GM12878 (cell line): ENCODE measurements around the gene ADGRV1. TPM values are rescaled to one million over a fixed set of nuclear protein-coding genes. Genes with fewer than 3 reads are reported as not detected.

Experiments
- ATAC-seq: fragments of 200-7000 bp; cut with Tn5 transposase; 3 replicates; pipeline ENCODE4 v1.9.1; 2020; ENCODE audit warnings: mild to moderate bottlenecking, moderate library complexity
- BruUV-seq: library from RNA; stranded (reverse); fragments of 400-500 nt; replicated peaks from 2 replicates; lab custom pipeline; 2021; lab: Mats Ljungman, UMichigan
- CTCF ChIA-PET: fragments of 300-600 bp; sonication (Branson Sonifier 250); formaldehyde crosslinking; extraction: SDS; loops from one replicate; lab custom pipeline; 2021; ENCODE audit warnings: inconsistent platforms; lab: Yijun Ruan, JAX
- POLR2A ChIA-PET: fragments of 350-600 bp; formaldehyde crosslinking; extraction: SDS; loops from one replicate; lab custom pipeline; 2021; ENCODE audit warnings: inconsistent platforms; lab: Charles Lee
- RAD21 ChIA-PET: fragments of 300-600 bp; sonication (Branson Sonifier 250); formaldehyde crosslinking; loops from one replicate; lab custom pipeline; 2023; ENCODE audit warnings: antibody characterized with exemption; ENCODE audit not compliant: unreplicated experiment; lab: Charles Lee
- SMC1A ChIA-PET: fragments of 300-600 bp; sonication (Branson Sonifier 250); formaldehyde crosslinking; loops from one replicate; lab custom pipeline; 2023; ENCODE audit not compliant: unreplicated experiment, uncharacterized antibody; lab: Charles Lee
- DNase-seq: peaks from one replicate; pipeline ENCODE4 v3.0.0-alpha.2; 2011; ENCODE audit warnings: low read depth, low spot score
- FAIRE-seq: peaks from 3 replicates; lab custom pipeline; 2011; peaks lifted over from hg19 to GRCh38; lab: Jason Lieb, UNC
- H2AFZ ChIP-seq: 2 replicates; pipeline ENCODE4 v1.6.0; 2011; ENCODE audit warnings: low read depth, low read length, control low read depth; ENCODE audit not compliant: control insufficient read depth
- H3K27ac ChIP-seq: 2 replicates; pipeline ENCODE4 v1.5.1; 2011; ENCODE audit warnings: control low read depth; ENCODE audit not compliant: control insufficient read depth, insufficient read depth
- H3K27me3 ChIP-seq, 2 experiments: replicated peaks in 1 of 2; 2 replicates each; pipeline versions ENCODE4 v1.6.0 to v1.6.1; 2011; ENCODE audit warnings: low read length in 1 of 2; ENCODE audit not compliant: control insufficient read depth in 2 of 2, insufficient read depth in 2 of 2
- H3K36me3 ChIP-seq, 2 experiments: 2 replicates each; pipeline ENCODE4 v1.5.1; 2011; ENCODE audit warnings: low read length in 1 of 2; ENCODE audit not compliant: control insufficient read depth in 2 of 2, insufficient read depth in 2 of 2
- H3K4me1 ChIP-seq: 2 replicates; pipeline ENCODE4 v1.6.1; 2011; ENCODE audit warnings: mild to moderate bottlenecking, low read length, moderate library complexity, mixed read lengths; ENCODE audit not compliant: control insufficient read depth, insufficient read depth
- H3K4me2 ChIP-seq: 2 replicates; pipeline ENCODE4 v1.6.0; 2011; ENCODE audit warnings: control low read depth; ENCODE audit not compliant: control insufficient read depth, insufficient read depth
- H3K4me3 ChIP-seq: fragments of 200-600 bp; sonication (generic); 2 replicates; pipeline ENCODE4 v1.5.1; 2016
- H3K79me2 ChIP-seq: 2 replicates; pipeline ENCODE4 v1.6.0; 2011; ENCODE audit warnings: low read length; ENCODE audit not compliant: control insufficient read depth, insufficient read depth
- H3K9ac ChIP-seq: 2 replicates; pipeline ENCODE4 v1.8.0; 2011; ENCODE audit warnings: low read length, control low read depth, mixed read lengths; ENCODE audit not compliant: control insufficient read depth, insufficient read depth
- H3K9me3 ChIP-seq: replicated peaks from 3 replicates; pipeline ENCODE4 v1.5.1; 2011; ENCODE audit warnings: mild to moderate bottlenecking, low read length; ENCODE audit not compliant: control insufficient read depth, insufficient read depth
- H4K20me1 ChIP-seq: 2 replicates; pipeline ENCODE4 v1.6.0; 2011; ENCODE audit not compliant: control insufficient read depth, insufficient read depth
- BHLHE40 ChIP-seq, 2 experiments: fragments of 450-650 bp in 1 of 2; IDR thresholded peaks; 2 replicates each; pipeline ENCODE4 v1.6.1; 2011 to 2017; ENCODE audit warnings: low read depth in 2 of 2, borderline replicate concordance in 1 of 2, improper control_type of control experiment in 1 of 2, low read length in 1 of 2, mild to moderate bottlenecking in 1 of 2
- CREM ChIP-seq: IDR thresholded peaks from 2 replicates; pipeline ENCODE4 v1.6.1; 2014; ENCODE audit warnings: antibody characterized with exemption, low read depth
- FOS ChIP-seq: IDR thresholded peaks from 3 replicates; pipeline ENCODE4 v1.6.1; 2011; ENCODE audit warnings: borderline replicate concordance; ENCODE audit not compliant: insufficient read length; ENCODE audit errors: extremely low read depth
- HCFC1 ChIP-seq: fragments of 150-350 bp; IDR thresholded peaks from 2 replicates; pipeline ENCODE4 v1.6.1; 2014; ENCODE audit warnings: low read length
- KLF5 ChIP-seq: fragments of 450-650 bp; IDR thresholded peaks from 2 replicates; pipeline ENCODE4 v1.6.1; 2014; ENCODE audit warnings: mild to moderate bottlenecking; ENCODE audit not compliant: partially characterized antibody
- LARP7 ChIP-seq: fragments of 450-650 bp; IDR thresholded peaks from 2 replicates; pipeline ENCODE4 v1.6.1; 2017; ENCODE audit warnings: mild to moderate bottlenecking
- MYB ChIP-seq: fragments of 150-350 bp; IDR thresholded peaks from 2 replicates; pipeline ENCODE4 v1.6.1; 2014; ENCODE audit warnings: mild to moderate bottlenecking, low read depth, low read length, borderline replicate concordance
- MYC ChIP-seq: IDR thresholded peaks from 2 replicates; pipeline ENCODE4 v1.6.1; 2011; ENCODE audit warnings: mild to moderate bottlenecking, low read length, moderate library complexity, inconsistent platforms; ENCODE audit not compliant: insufficient read depth, insufficient replicate concordance, insufficient read length, severe bottlenecking
- NRF1 ChIP-seq: conservative IDR thresholded peaks from 2 replicates; pipeline ENCODE4 v1.6.1; 2011; ENCODE audit warnings: mild to moderate bottlenecking, low read depth, low read length, improper control_type of control experiment
- SMAD5 ChIP-seq: IDR thresholded peaks from 2 replicates; pipeline ENCODE4 v1.6.1; 2016; ENCODE audit warnings: antibody characterized with exemption, low read depth
- SMC3 ChIP-seq: IDR thresholded peaks from 2 replicates; pipeline ENCODE4 v1.6.1; 2011; ENCODE audit warnings: low read length, improper control_type of control experiment, borderline replicate concordance
- TARDBP ChIP-seq: IDR thresholded peaks from 2 replicates; pipeline ENCODE4 v1.6.1; 2016; ENCODE audit warnings: borderline replicate concordance
- YY1 ChIP-seq: IDR thresholded peaks from 2 replicates; pipeline ENCODE4 v1.6.1; 2011; ENCODE audit warnings: low read depth, mild to moderate bottlenecking, low read length
- ZNF384 ChIP-seq: IDR thresholded peaks from 2 replicates; pipeline ENCODE4 v1.6.1; 2012; ENCODE audit warnings: low read depth, mild to moderate bottlenecking, low read length, improper control_type of control experiment, borderline replicate concordance
- WGBS: methylation state at CpG from one replicate; pipeline ENCODE4 v1.1.6; 2016; ENCODE audit warnings: low lambda C conversion rate; ENCODE audit not compliant: insufficient replicate concordance, insufficient coverage; ENCODE audit errors: missing lambda C conversion rate; 5-methylcytosine and 5-hydroxymethylcytosine counted together
- in situ Hi-C: fragments of 300-500 bp; cut with MboI; formaldehyde crosslinking; loops from 9 replicates; pipeline ENCODE4 v1.14.3; 2018; ENCODE audit warnings: mixed read lengths
- intact Hi-C: fragments of 100-400 bp; cut with micrococcal nuclease; formaldehyde crosslinking; loops from one replicate; pipeline ENCODE4 v1.14.2; 2022; ENCODE audit not compliant: unreplicated experiment
- polyA plus RNA-seq, 11 experiments: library from polyadenylated mRNA; depleted of rRNA in 4 of 11; unstranded in 6 of 11; stranded (reverse) in 5 of 11; fragments of >200 nt; fragmentation: Nextera tagmentation in 4 of 11; fragmentation: Illumina TruSeq in 1 of 11; extraction: Ambion mirVana in 4 of 11; extraction: Trizol in 1 of 11; gene quantifications; 1 replicate in 1 of 11; 2 replicates in 10 of 11; pipeline versions ENCODE4 v1.2.1 to v1.2.3, GENCODE V29; 2011 to 2016; ENCODE audit warnings: inconsistent platforms in 2 of 11, missing spikeins in 2 of 11, low read depth in 1 of 11
- total RNA-seq, 4 experiments: library from RNA; depleted of rRNA in 3 of 4; stranded (reverse); fragments of >200 nt in 3 of 4; fragmentation: Illumina TruSeq in 1 of 4; extraction: Trizol in 1 of 4; gene quantifications; 2 replicates each; pipeline versions ENCODE4 v1.2.1 to v1.2.3, GENCODE V29; 2013 to 2021
- TF ChIP-seq, protein P1 (sequence below), 3 experiments: IDR thresholded peaks in 2 of 3; conservative IDR thresholded peaks in 1 of 3; 2 replicates each; pipeline ENCODE4 v1.5.1; 2011; ENCODE audit warnings: low read depth in 3 of 3, low read length in 3 of 3, mild to moderate bottlenecking in 3 of 3, control low read depth in 2 of 3, moderate library complexity in 2 of 3, inconsistent platforms in 1 of 3, mixed read lengths in 1 of 3; ENCODE audit not compliant: control insufficient read depth in 2 of 3, insufficient read depth in 1 of 3; ENCODE audit errors: extremely low read depth in 1 of 3

ADGRV1 gene
- total and polyA plus RNA-seq, 10 of the 15 experiments (the other 5 are each of a cell fraction or from before 2014, with no cell fraction given), result 0.04 to 8.1 (median 0.16) TPM; not detected in 1

DNA sequence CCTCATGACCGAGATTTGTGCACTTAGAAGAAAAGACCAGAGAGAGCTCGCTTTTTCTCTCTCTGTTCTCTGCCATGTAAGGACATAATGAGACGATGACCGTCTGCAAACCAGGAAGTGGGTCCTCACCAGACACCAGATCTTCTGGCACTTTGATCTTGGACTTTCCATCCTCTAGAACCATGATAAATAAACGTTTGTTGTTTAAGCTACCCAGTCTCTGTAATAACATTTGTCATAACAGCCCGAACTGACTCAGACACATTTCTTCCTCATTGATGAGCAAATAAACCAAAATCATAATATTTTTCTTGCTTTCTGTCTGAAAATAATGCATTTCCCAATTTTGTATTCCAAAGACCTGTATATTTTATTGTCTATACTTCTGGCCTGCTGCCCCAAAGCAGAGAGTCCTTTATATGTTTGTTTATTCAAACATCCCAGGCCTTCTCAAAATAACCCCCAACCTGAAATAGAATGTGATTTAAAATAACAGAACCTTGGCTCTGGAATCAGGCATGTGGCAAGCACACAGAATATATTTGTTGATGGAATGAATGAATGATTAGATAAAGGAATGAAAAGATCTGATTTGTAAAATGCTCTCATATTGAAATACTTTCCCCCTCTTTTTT is 396.5 kb downstream of the ADGRV1 start:
- Histone ChIP-seq H2AFZ (no peak overlapping the region), H3K79me2 (no peaks in the 10 kb centered on the region), H4K20me1 (no peaks in the 10 kb centered on the region), H3K27me3 (no peaks in the 10 kb centered on the region), H3K4me3 (no peak overlapping the region), H3K4me2 (no peak overlapping the region), H3K9ac (no peak overlapping the region), H3K9me3 (no peaks in the 10 kb centered on the region), H3K4me1 (no peaks in the 10 kb centered on the region), H3K36me3 (no peaks in the 10 kb centered on the region)
- RAD21 ChIA-PET, result no interaction called here
- intact Hi-C loops, result no loop called here
- no TSS peak for BruUV-seq
- WGBS, result 24% methylated on average over 6 of the region's 6 CpGs
- SMC1A ChIA-PET, result interaction anchor here (1.2 kb wide), 1 partner anchor 10 kb away, joined by 3 read pairs; no protein-coding TSS in a partner anchor
- FAIRE-seq, result no peak
- POLR2A ChIA-PET, result no interaction called here
- CTCF ChIA-PET, result no interaction called here
- in situ Hi-C loops, result no loop called here
- TF ChIP-seq HCFC1, result no peak
- no peak for TF ChIP-seq SMC3
- no peak for TF ChIP-seq KLF5
- no peak for TF ChIP-seq CREM
- TF ChIP-seq LARP7, result no peak
- no peak for TF ChIP-seq BHLHE40 (IDR thresholded peaks at IDR 0.05; ENCODE audit: borderline replicate concordance in 1 of 2, low read depth in 2 of 2, low read length in 1 of 2)
- TF ChIP-seq YY1, result no peak
- TF ChIP-seq, all 136 proteins: peak for 0
- DNase-seq (no peak), ATAC-seq (no peak)
- H3K27ac ChIP-seq, result no peak overlapping the region

DNA sequence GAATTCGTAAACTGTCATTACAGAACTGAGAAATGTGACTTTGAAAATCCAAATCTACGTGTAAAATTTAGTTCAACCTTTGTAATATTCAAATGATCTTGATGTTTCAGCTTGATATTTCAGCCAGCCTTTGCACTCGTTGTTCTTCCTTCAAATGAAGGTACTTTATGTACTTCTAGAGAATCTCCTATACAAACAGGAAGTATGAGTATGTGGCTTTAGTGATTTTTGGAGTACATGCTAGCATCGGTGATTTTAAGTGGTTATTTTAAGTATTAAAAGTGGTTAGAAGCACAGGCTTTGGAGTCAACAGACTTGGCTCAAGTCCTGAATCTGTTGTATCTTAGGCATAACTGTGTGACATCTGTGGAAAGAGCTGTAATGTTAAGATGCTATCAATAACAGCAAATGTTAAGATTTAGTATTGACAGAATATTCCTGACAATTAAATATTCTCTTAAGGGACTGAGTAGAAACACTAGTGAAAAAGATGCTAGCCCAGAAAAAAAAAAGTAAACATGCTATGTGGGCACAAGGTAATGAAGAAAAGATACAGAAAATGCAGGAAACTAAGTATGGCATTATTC is 398.0 kb downstream of the ADGRV1 start:
- SMC1A ChIA-PET, result no interaction called here
- no peaks in the 10 kb centered on the region for H3K36me3 ChIP-seq
- RAD21 ChIA-PET, result no interaction called here
- no peaks in the 10 kb centered on the region for H4K20me1 ChIP-seq
- POLR2A ChIA-PET, result no interaction called here
- peak; percentile 41; the same call in 2 of the 3 replicates for ATAC-seq
- intact Hi-C loops (no loop called here), in situ Hi-C loops (no loop called here)
- H3K4me1 ChIP-seq, result no peaks in the 10 kb centered on the region
- no peak overlapping the region for H3K4me2 ChIP-seq
- H3K27me3 ChIP-seq, result no peaks in the 10 kb centered on the region
- no peaks in the 10 kb centered on the region for H3K79me2 ChIP-seq
- CTCF ChIA-PET, result interaction anchor here (0.6 to 1.0 kb wide), 2 partner anchors 24 to 91 kb away, joined by 3 read pairs; no protein-coding TSS in a partner anchor
- H2AFZ ChIP-seq, result no peak overlapping the region
- no peak overlapping the region for H3K27ac ChIP-seq
- no peak for TF ChIP-seq ZNF384
- no peak for TF ChIP-seq MYB
- TF ChIP-seq MYC, result no peak
- no peak for TF ChIP-seq FOS
- no peak for TF ChIP-seq SMAD5
- TF ChIP-seq TARDBP, result no peak
- TF ChIP-seq NRF1, result no peak
- TF ChIP-seq, protein P1, sequence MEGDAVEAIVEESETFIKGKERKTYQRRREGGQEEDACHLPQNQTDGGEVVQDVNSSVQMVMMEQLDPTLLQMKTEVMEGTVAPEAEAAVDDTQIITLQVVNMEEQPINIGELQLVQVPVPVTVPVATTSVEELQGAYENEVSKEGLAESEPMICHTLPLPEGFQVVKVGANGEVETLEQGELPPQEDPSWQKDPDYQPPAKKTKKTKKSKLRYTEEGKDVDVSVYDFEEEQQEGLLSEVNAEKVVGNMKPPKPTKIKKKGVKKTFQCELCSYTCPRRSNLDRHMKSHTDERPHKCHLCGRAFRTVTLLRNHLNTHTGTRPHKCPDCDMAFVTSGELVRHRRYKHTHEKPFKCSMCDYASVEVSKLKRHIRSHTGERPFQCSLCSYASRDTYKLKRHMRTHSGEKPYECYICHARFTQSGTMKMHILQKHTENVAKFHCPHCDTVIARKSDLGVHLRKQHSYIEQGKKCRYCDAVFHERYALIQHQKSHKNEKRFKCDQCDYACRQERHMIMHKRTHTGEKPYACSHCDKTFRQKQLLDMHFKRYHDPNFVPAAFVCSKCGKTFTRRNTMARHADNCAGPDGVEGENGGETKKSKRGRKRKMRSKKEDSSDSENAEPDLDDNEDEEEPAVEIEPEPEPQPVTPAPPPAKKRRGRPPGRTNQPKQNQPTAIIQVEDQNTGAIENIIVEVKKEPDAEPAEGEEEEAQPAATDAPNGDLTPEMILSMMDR (IDR thresholded peaks at IDR 0.05 in 2 of 3, conservative IDR thresholded peaks at IDR 0.05 in 1 of 3; ENCODE audit: control insufficient read depth in 2 of 3, extremely low read depth in 1 of 3, insufficient read depth in 1 of 3, low read depth in 3 of 3, low read length in 3 of 3), result no peak
- H3K9ac ChIP-seq, result no peak overlapping the region
- no peak for FAIRE-seq
- DNase-seq, result no peak
- H3K4me3 ChIP-seq, result no peak overlapping the region
- no peaks in the 10 kb centered on the region for H3K9me3 ChIP-seq
- BruUV-seq, result no TSS peak
- WGBS, result 5% methylated on average over 4 of the region's 4 CpGs
